HG03521 (cell line): ENCODE measurements around the gene FAM180B.
"Not testable (repeated sequence)": the region's sequence is repeated elsewhere in the genome, so short reads cannot be mapped to it uniquely, and the experiment has no call there.

ENCODE experiments used
- ATAC-seq: cut with Tn5 transposase; IDR thresholded peaks from one replicate; pipeline ENCODE4 v1.9.1; 2021; ENCODE audit warnings: mild to moderate bottlenecking, moderate library complexity; ENCODE audit not compliant: unreplicated experiment

Gene FAM180B, protein sequence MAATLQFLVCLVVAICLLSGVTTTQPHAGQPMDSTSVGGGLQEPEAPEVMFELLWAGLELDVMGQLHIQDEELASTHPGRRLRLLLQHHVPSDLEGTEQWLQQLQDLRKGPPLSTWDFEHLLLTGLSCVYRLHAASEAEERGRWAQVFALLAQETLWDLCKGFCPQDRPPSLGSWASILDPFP

DNA sequence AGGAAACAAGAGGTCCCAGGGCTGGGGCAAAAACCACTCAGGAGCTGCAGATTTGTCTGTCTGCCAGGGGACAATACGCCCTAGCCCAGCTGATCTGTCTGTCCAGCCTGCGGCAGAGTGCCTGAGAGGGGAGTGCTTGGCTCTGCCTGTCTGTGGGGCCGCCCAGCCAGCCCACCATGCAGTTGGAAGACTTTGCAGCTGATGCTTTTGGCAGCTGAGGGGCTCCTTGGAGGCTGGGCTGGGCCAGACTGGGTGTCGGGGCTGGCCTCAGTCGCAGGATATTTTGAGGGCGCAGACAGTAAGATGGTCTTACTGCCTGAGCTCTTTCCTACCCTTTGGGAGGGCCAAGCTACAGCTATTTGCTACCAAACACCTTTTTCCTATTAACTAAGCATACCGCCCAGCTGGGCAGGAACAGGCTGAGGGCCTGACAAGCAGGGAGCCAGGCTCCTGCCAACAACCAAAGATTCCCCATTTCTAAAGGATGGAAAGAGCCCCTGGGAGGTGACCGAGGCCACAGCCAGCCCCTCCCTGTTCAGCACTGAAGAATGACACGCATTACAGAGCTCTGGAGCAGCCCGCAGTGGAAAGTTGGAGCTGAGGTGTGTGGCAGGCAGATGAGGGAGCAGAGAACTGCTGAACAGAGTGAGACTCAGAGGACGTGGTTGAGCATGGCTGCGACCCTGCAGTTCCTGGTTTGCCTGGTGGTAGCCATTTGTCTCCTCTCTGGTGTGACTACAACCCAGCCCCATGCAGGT, at the start of gene FAM180B:
Gene FAM180B (plus strand): TSS at position 581 of the 758 bp plus-strand sequence. CDS start 91 bp downstream, at position 672.
- no peak for ATAC-seq

DNA sequence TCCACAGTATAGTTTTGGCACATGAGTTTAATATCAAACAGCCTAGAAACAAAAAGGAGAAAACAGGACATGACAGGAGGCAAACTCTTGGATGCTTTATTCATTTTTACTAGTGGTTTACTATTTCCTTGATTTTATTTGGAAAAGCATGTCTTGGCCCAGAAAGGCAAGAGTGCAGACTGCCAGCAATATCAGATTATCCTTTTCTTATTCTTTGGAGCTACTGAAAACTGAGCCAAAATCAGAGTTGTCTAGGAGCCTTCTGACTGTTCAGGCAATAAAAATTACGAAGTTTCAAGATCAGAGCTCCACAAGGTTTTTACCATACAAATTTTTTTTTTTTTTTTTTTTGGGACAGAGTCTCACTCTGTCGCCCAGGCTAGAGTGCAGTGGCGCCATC, 49.6 kb upstream of the FAM180B start:
- no peak for ATAC-seq

DNA sequence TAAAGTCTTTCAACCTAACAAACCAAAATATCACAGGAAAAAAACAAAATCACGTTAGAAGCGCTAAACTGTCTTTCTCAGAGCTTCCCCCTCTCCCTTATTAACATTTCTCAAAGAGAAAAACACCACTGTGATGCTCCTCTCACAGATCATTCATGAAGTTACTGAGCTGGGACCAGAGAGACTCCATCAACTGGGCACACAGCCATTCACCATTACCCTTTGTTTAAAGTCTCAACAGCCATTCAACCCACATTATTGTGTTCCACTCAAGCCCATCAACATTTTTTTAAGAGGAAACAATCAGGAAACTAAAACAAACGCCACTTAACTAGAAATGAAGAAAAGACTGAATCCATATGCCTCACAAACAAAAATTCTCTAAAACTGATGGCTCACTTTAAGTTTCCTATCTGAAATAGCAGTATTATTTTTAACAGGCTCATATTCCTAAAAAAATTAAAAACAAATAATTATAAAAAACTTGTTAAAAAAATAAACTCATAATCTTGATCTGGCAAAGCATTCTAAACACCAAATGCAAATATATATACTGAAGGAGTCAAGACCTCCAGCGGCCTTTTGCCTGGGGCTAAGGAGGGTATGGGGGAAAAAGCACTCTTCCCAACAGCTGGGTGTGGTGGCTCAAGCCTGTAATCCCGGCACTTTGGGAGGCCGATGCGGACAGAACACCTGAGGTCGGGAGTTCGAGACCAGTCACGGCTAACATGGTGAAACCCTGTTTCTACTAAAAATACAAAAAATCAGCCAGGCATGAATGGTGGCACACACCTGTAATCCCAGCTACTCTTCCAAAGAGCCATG, 47.5 kb upstream of the FAM180B start:
- ATAC-seq = no peak

DNA sequence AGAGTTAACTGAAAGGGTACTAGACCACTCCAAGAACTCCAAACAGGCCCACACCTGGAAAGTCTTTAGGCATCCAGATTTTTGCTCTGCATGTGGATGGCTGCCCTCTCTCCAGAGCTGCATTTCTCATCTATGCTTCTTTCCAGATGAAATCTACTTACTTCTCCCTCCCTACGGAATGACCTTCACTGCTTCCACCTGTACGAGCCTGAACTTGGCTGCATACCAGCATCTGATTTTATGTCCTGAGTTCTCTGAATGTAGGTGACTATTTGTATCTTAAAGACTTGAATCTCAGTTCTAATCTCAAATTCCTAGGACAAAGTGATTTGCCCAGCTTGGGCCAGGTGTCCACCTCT, 46.8 kb upstream of the FAM180B start:
- no peak for ATAC-seq

DNA sequence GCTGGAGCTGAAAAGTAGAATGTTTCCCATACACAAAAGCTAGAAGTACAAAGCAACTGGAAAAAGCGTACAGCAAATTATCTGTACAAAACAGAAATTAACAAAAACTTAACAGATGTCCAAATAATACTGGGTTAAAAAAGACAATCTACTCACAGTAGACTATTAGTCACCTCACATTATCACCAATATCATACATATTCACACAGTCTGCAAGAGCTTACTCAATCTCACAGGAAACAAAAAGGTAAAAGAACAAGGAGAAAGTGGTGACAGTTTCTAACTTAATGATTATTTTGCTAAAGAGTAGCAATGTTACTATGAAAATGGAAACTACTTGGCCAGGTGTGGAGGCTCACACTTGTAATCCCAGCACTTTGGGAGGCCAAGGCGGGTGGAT, 45.4 kb upstream of the FAM180B start:
- ATAC-seq = no peak

DNA sequence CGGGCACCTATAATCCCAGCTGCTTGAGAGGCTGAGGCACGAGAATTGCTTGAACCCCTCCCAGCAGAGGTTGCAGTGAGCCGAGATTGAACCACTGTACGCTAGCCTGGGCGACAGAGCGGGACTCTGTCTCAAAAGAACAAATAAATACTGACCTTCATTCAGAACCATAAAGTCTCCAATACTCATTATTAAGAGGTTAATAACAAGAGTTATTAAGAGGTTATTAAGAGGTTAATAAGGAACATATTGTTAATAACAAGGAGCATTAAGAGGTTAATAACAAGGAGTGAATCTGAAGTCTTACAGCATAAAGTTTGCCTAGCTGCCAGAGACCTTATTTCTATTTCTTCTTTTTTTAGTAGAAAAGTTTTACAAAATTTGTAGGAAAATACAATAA, 41.2 kb upstream of the FAM180B start:
- no peak for ATAC-seq

DNA sequence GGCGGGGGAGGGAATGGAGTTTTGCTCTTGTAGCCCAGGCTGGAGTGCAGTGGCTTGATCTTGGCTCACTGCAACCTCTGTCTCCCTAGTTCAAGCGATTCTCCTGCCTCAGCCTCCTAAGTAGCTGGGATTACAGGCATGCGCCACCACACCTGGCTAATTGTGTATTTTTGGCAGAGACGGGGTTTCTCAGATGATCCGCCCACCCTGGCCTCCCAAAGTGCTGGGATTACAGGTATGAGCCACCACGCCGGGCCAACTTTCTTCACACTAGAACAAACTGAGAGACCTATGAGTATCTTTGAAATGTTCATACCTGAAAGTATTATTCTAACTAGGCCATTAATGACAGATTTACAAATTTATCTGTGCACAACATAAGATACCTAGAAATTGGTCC, 40.2 kb upstream of the FAM180B start:
- not testable (repeated sequence) for ATAC-seq

DNA sequence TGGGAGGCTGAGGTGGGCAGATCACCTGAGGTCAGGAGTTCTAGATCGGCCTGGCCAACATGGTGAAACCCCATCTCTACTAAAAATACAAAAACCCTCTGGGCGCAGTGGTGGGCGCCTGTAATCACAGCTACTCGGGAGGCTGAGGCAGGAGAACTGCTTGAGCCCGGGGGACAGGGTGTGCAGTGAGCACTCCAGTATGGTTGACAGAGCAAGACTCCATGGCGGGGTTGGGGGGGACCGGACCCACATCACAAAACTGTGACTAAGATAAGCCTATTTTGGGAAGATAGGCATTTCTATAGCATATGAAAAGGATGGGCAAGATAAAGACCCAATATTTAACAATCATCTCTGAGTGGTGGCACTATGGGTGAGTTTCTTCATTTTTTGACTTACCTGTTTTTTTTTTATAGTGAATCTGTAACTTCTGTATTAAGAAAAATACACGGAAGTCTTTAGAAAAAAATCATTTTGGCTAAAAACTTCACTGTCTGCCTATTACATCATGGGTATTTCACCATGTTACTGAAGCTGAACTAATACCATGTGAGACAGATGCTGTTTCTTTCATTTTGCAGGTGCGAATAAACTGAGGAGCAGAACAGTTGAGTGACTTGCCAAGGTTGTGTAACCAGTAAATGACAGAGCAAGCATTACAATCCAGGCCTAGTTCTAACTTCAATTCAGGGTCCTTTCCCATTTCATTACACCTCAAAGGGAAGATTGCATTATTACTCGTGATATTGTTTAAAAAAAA, 36.0 kb upstream of the FAM180B start:
- ATAC-seq = no peak

DNA sequence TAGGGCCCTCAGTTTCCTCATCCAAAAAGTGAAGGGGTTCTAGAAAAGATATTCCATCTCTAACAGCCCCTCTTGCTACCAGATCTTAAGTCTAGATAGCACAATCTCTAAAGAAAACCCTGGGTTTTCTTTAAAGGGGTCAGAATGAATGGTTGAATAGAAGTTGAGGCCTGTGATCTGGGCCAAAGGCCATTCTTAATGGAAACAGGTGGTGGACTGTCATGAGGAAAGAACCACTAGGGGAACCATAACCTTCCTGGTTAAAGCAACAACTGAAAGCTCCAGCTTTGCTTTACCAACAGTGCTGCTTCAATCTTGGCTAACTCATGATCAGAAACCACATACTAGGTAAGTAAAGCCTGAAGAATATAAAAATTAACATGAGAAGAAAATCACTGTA, 35.4 kb upstream of the FAM180B start:
- no peak for ATAC-seq

DNA sequence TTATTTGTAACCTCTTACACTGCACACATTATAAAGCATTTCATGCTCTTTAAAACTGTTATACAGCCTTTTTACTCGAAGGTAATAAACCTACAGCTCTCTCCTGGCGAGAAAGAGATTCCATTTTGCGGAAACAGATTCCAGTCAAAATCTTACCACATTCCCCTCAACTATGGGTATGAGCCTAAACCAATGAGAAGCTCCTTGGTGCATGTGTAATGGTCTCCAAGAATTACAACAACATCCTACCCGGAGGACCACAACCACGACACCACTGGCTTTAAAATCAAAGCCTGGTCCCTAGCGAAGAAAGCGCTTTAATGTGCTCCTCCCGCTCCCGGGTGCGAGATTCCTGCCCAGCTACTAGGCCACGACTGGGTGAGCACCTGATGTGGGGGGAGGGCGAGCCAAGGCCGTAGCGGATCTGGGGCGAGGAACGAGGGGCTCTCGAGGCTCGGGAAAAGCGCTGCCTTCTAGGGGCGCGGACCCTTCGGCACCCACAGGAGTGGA, 34.4 kb upstream of the FAM180B start:
- ATAC-seq = no peak

DNA sequence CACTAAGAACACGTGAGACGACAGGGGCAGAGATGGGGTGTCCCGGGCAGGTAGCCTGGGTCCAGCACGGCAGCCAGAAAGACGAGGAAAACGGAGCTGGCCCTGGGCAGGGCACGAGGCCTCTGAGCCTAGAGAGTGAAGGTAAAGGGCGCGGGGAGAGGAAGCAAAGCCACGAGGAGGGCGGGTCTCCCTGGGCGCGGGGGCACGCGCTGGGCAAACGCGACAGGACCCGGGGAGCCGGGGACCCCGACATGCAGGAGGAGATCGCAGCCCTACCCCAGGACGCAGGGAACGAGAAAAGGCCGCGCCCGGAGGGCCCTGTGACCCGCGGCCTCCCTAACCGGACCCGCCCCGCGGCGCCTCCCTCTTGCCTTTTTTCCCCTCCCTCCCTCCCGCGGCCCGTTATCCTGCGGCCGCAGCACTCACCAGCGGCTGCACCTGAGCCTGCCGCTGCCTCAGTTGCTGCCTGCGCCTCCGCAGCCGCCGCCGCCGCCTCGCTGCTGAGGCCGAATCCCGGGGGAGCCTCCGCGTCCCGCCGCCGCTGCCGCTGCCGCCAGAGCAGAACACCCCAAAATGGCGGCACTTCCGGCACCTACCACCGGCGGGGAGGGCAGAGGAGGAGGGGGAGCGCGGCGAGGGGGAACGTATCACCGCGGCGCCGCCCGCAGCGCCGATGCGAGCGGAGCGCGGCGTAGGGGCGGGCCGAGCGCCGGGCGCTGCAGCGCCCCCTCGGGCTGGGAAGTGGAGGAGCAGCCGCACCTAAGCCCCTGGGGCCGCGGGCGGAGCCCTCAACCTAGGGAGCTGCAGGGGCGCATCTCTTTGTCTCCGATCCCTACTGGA, 33.7 kb upstream of the FAM180B start, which contains the start of gene CELF1:
Gene CELF1 (minus strand): TSS at position 567 of the 840 bp plus-strand sequence. CDS start 53,609 bp downstream, outside the sequence.
- peak; percentile 94 for ATAC-seq

DNA sequence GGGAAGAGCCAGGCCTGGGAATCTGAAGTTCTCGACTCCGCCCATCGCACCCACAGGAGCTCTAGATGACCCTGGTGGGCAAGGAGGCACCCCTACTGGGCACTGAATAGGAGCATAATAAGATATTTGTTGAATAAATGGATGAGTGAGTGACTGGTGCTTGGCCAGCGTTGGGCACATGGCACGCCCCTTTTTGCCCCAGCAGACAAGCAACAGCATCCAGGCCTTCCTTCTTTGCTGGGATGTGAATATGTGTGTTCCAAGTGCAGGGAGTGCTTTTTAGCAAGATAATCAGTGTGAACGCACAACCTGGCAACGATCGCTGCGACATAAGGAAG, 33.1 kb upstream of the FAM180B start:
- peak; percentile 6 for ATAC-seq

DNA sequence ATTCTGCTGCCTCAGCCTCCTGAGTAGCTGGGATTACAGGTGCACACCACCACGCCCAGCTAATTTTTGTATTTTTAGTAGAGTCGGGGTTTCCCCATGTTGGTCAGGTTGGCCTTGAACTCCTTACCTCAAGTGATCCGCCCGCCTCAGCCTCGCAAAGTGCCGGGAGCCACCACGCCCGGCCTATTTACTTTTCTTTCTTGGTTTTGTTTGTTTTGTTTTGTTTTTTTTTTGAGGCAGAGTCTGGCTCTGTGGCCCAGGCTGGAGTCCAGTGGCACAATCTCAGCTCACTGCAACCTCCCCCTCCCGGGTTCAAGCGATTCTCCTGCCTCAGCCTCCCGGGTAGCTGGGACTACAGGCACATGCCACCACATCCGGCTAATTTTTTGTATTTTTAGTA, 29.5 kb upstream of the FAM180B start:
- not testable (repeated sequence) for ATAC-seq

DNA sequence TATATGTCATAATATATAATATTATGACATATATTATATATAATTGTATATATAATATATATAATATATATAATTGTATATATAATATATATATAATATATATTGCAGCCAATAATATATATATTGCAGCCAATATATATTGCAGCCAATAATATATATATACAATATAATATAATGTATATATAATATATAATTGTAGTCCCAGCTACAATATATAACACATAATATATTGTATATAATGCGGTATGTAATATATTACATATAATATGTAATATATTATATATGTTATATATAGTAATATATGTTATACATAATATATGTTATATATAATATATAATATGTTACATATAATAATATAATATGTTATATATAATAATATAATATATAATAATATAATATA, 27.8 kb upstream of the FAM180B start:
- ATAC-seq = no peak

DNA sequence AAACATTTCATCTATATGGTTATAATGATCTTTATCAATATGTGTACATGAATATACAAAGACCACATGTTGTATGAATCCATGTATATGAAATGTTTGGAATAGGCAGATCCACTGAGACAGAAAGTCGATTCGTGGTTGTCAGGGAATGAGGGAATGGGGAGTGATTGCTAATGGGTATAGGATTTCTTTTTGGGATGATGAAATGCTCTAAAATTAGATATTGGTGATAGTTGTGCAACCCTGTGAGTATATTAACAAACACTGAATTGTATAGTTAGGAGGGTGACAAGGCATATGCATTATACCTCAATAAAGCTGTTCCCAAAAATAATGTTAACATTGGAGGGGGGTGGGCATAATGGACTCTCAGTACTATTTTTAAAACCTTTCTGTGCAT, 26.1 kb upstream of the FAM180B start:
- ATAC-seq = no peak

DNA sequence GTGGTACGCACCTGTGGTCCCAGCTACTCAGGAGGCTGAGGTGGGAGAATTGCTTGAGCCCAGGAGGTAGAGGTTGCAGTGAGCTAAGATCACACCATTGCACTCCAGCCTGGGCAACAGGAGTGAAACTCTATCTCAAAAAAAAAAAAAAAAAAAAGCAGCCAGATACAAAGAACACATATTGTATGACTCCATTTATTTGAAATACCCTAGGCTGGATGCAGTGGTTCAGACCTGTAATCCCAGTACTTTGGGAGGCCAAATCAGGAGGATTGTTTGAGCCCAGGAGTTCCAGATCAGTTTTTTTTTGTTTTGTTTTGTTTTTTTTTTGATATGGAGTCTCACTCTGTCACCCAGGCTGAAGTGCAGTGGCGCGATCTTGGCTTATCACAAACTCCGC, 24.1 kb upstream of the FAM180B start:
- ATAC-seq = not testable (repeated sequence)

DNA sequence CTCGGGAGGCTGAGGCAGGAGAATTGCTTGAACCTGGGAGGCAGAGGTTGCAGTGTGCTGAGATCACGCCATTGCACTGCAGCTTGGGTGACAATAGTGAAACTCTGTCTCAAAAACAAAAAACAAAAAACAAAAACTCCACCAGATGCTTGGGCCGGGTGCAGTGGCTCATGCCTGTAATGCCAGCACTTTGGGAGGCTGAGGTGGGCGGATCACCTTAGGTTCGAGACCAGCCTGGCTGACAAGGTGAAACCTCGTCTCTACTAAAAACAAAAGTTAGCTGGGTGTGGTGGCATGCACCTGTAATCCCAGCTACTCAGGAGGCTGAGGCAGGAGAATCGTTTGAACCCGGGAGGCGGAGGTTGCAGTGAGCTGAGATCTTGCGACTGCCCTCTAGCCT, 22.1 kb upstream of the FAM180B start:
- ATAC-seq = not testable (repeated sequence)

DNA sequence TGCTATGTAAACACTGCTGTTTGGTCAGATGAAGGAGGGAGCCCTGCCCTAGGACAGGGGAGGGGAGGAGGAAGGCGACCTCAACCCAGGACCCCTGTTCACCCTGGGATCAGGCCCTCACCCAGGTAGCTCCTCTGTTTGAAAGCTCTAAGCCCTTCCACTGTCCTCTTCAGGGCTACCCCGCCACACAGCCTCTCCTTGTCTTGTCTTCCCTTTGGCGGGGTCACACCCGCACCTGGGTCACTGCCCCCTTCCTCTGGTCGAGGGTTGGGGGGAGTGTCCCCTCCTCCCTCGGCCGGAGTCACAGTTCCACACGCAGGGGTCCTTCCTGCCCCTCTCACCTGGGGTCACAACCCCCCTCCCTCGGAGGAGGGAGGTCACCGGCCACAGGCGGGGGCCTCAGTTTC, 21.5 kb upstream of the FAM180B start:
- peak; percentile 4 for ATAC-seq

DNA sequence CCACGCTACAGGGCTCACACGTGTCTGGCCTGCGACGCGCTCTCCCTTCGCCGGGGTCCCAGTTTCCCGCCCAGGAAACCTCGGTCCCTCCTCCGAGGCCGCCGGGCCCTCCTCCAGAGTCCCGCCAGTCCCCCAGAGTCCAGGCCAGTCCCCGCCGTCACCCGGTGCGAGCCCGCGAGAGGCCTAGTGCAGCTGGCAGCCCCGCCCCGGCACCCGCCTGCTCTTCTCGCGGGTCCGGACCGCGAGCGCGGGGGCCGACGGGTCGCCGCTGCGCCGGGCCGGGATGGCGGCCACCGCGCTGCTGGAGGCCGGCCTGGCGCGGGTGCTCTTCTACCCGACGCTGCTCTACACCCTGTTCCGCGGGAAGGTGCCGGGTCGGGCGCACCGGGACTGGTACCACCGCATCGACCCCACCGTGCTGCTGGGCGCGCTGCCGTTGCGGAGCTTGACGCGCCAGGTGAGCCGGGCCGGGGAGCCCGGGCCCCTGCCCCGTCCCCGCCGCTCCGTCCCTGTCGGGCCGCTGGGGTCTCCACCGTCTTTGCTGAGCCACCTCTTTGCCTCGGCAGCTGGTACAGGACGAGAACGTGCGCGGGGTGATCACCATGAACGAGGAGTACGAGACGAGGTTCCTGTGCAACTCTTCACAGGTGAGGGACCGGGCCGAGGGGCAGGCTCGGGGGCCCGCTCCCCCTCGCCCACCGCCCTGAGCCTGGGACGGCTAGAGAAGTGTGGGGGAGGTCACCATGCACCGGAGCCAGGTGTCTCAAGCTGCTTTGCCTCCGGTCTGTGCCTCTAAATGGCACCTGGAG, 20.9 kb upstream of the FAM180B start, which contains the start of gene PTPMT1:
Gene PTPMT1 (plus strand): TSS at position 260 of the 809 bp plus-strand sequence. CDS start 24 bp downstream, at position 284.
- ATAC-seq = peak; percentile 75
